ENCODE data around the gene AMIGO1. TPM values are rescaled to one million over a fixed set of nuclear protein-coding genes. Genes with fewer than 3 reads are reported as not detected.

Gene AMIGO1
- total RNA-seq, 1 donor from 2014 or later = 5.4 TPM

- H3K36me3 Mint-ChIP-seq (ENCODE audit: unreplicated experiment) = no peaks in the 10 kb centered on the region
- DNase-seq (ENCODE audit: extremely low spot score, unreplicated experiment) = no peak
- peak overlapping the region; percentile 99 for H3K4me3 Mint-ChIP-seq (ENCODE audit: unreplicated experiment)
- H3K27ac Mint-ChIP-seq (ENCODE audit: unreplicated experiment) = peak overlapping the region; percentile 99
- H3K27me3 Mint-ChIP-seq (ENCODE audit: unreplicated experiment) = no peaks in the 10 kb centered on the region
- TF ChIP-seq CTCF (IDR thresholded peaks at IDR 0.05) = no peak
- no peaks in the 10 kb centered on the region for H3K9me3 Mint-ChIP-seq (ENCODE audit: unreplicated experiment)
- peaks cover 47% of the 10 kb centered on the region for H3K4me1 Mint-ChIP-seq (ENCODE audit: unreplicated experiment)
Measured at GRCh38 chr1:109547463-109548320, 38.2 kb upstream of the AMIGO1 start.

GRCh38 chr1:109546311-109547109 is 37.0 kb upstream of the AMIGO1 start:
- H3K9me3 Mint-ChIP-seq (ENCODE audit: unreplicated experiment) = no peaks in the 10 kb centered on the region
- H3K4me1 Mint-ChIP-seq (ENCODE audit: unreplicated experiment) = peaks cover 42% of the 10 kb centered on the region
- peak overlapping the region; percentile 93 for H3K27ac Mint-ChIP-seq (ENCODE audit: unreplicated experiment)
- H3K36me3 Mint-ChIP-seq (ENCODE audit: unreplicated experiment) = no peaks in the 10 kb centered on the region
- DNase-seq (ENCODE audit: extremely low spot score, unreplicated experiment) = peak; percentile 94
- TF ChIP-seq CTCF (IDR thresholded peaks at IDR 0.05) = peak; percentile 90
- peaks cover 7% of the 10 kb centered on the region for H3K27me3 Mint-ChIP-seq (ENCODE audit: unreplicated experiment)
- peak overlapping the region; percentile 49 for H3K4me3 Mint-ChIP-seq (ENCODE audit: unreplicated experiment)

GRCh38 chr1:109543988-109544735 is 34.6 kb upstream of the AMIGO1 start:
- Mint-ChIP-seq H3K36me3 (ENCODE audit: unreplicated experiment) (no peaks in the 10 kb centered on the region), H3K9me3 (ENCODE audit: unreplicated experiment) (no peaks in the 10 kb centered on the region), H3K27ac (ENCODE audit: unreplicated experiment) (no peak overlapping the region), H3K4me3 (ENCODE audit: unreplicated experiment) (no peak overlapping the region), H3K4me1 (ENCODE audit: unreplicated experiment) (peaks cover 20% of the 10 kb centered on the region), H3K27me3 (ENCODE audit: unreplicated experiment) (peaks cover 22% of the 10 kb centered on the region)
- no peak for DNase-seq (ENCODE audit: extremely low spot score, unreplicated experiment)
- no peak for TF ChIP-seq CTCF (IDR thresholded peaks at IDR 0.05)

GRCh38 chr1:109543283-109543987 is 33.9 kb upstream of the AMIGO1 start:
- no peak for TF ChIP-seq CTCF (IDR thresholded peaks at IDR 0.05)
- Mint-ChIP-seq H3K27ac (ENCODE audit: unreplicated experiment) (no peak overlapping the region), H3K4me1 (ENCODE audit: unreplicated experiment) (peaks cover 17% of the 10 kb centered on the region), H3K4me3 (ENCODE audit: unreplicated experiment) (no peak overlapping the region), H3K27me3 (ENCODE audit: unreplicated experiment) (peaks cover 28% of the 10 kb centered on the region), H3K36me3 (ENCODE audit: unreplicated experiment) (no peaks in the 10 kb centered on the region), H3K9me3 (ENCODE audit: unreplicated experiment) (no peaks in the 10 kb centered on the region)
- peak; percentile 78 for DNase-seq (ENCODE audit: extremely low spot score, unreplicated experiment)
